ENCODE data around the gene BZW1.

DNA sequence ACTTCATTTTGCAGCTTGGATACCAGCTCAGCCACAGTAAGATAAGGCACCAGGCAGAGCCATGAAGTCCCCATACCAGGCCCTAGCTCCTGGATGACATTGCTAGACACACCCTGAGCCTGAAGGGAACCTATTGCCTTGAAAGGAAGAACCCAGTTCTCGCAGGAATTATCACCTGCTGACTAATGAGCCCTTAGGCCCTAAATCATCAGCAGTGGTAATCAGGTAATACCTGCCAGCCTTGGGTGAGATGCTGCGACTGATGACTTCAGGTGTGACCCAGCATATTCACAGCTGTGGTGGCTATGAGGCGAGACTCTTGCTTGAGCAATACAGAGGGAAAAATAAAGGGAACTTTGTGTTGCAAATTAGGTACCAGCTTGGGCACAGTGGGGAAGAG is 27.8 kb downstream of the BZW1 start:
- TF ChIP-seq CTCF (IDR thresholded peaks at IDR 0.05) (no peak), POLR2A (IDR thresholded peaks at IDR 0.05) (no peak), EP300 (IDR thresholded peaks at IDR 0.05) (no peak), POLR2AphosphoS5 (IDR thresholded peaks at IDR 0.05) (no peak)
